Measurements from ENCODE around the gene LCP1. TPM values are rescaled to one million over a fixed set of nuclear protein-coding genes. Genes with fewer than 3 reads are reported as not detected.
A peak's percentile ranks its signal among the peaks of the same experiment; 100 is the strongest.

The LCP1 gene
- total and polyA plus RNA-seq, 8 donors = 13.5 to 401 (median 20.4) TPM

GRCh38 chr13:46181377-46181839 is 569 bp downstream of the LCP1 start:
- ATAC-seq = no peak
- intact Hi-C loops (cut with DNase I) = no loop called here

GRCh38 chr13:46179969-46180763 is 1.8 kb downstream of the LCP1 start:
- Histone ChIP-seq H3K36me3 (no peaks in the 10 kb centered on the region), H3K27me3 (no peaks in the 10 kb centered on the region), H3K4me1 (peaks cover 0 to 52% of the 10 kb centered on the region in 2 donors), H3K27ac (peak overlapping the region; percentile 45 to 93), H3K9me3 (no peaks in the 10 kb centered on the region), H3K4me3 (peak overlapping the region in 1 of 2 donors; percentile 52)
- no peak for ATAC-seq
- no peak for DNase-seq
- TF ChIP-seq CTCF (IDR thresholded peaks at IDR 0.05) = no peak
- intact Hi-C loops (cut with DNase I) = no loop called here

More at GRCh38 chr13:46181377-46181839, 569 bp downstream of the LCP1 start:
- TF ChIP-seq CTCF (IDR thresholded peaks at IDR 0.05) = no peak
- H3K9me3 ChIP-seq = no peaks in the 10 kb centered on the region
- H3K27ac ChIP-seq = peak overlapping the region; percentile 62 to 93
- no peaks in the 10 kb centered on the region for H3K36me3 ChIP-seq
- H3K4me3 ChIP-seq = peak overlapping the region; percentile 12 to 52
- no peak for DNase-seq
- peaks cover 0 to 39% of the 10 kb centered on the region in 2 donors for H3K4me1 ChIP-seq
- H3K27me3 ChIP-seq = no peaks in the 10 kb centered on the region

- no peaks in the 10 kb centered on the region for H3K27me3 ChIP-seq
- H3K36me3 ChIP-seq = no peaks in the 10 kb centered on the region
- intact Hi-C loops (cut with DNase I) = no loop called here
- ATAC-seq (peak; percentile 15), DNase-seq (peak in 1 of 4 donors; percentile 82)
- peak overlapping the region; percentile 45 to 93 for H3K27ac ChIP-seq
- peaks cover 0 to 52% of the 10 kb centered on the region in 2 donors for H3K4me1 ChIP-seq
- peak overlapping the region in 1 of 2 donors; percentile 52 for H3K4me3 ChIP-seq
- no peaks in the 10 kb centered on the region for H3K9me3 ChIP-seq
- no peak for TF ChIP-seq CTCF (IDR thresholded peaks at IDR 0.05)
Measured at GRCh38 chr13:46179491-46179908, 2.5 kb downstream of the LCP1 start.

GRCh38 chr13:46178821-46179220 is 3.2 kb downstream of the LCP1 start:
- H3K4me1 ChIP-seq = peaks cover 0 to 52% of the 10 kb centered on the region in 2 donors
- no peaks in the 10 kb centered on the region for H3K27me3 ChIP-seq
- H3K9me3 ChIP-seq = no peaks in the 10 kb centered on the region
- ATAC-seq (no peak), DNase-seq (no peak)
- peak overlapping the region; percentile 45 to 93 for H3K27ac ChIP-seq
- no peak for TF ChIP-seq CTCF (IDR thresholded peaks at IDR 0.05)
- H3K4me3 ChIP-seq = peak overlapping the region in 1 of 2 donors; percentile 52
- H3K36me3 ChIP-seq = no peaks in the 10 kb centered on the region
- intact Hi-C loops (cut with DNase I) = no loop called here

GRCh38 chr13:46178143-46178542 is 3.8 kb downstream of the LCP1 start:
- H3K4me3 ChIP-seq = peak overlapping the region in 1 of 2 donors; percentile 52
- DNase-seq (no peak), ATAC-seq (no peak)
- intact Hi-C loops (cut with DNase I) = no loop called here
- no peaks in the 10 kb centered on the region for H3K9me3 ChIP-seq
- H3K27me3 ChIP-seq = no peaks in the 10 kb centered on the region
- TF ChIP-seq CTCF (IDR thresholded peaks at IDR 0.05) = no peak
- peak overlapping the region; percentile 51 to 93 for H3K27ac ChIP-seq
- H3K4me1 ChIP-seq = peaks cover 0 to 52% of the 10 kb centered on the region in 2 donors
- no peaks in the 10 kb centered on the region for H3K36me3 ChIP-seq

All from left lung (tissue), 10 donors.